Breast epithelium (tissue), 4 donors: ENCODE measurements around the gene ADAMTS17. TPM values are rescaled to one million over a fixed set of nuclear protein-coding genes. Genes with fewer than 3 reads are reported as not detected.

Source experiments
- DNase-seq, 2 donors: peaks; one replicate each; pipeline ENCODE4 v3.0.0-alpha.2; 2019; ENCODE audit warnings: low spot score in 2 of 2
- H3K27ac ChIP-seq, 2 donors: fragments of 200-600 bp; sonication (generic) in 1 of 2; one replicate each; pipeline ENCODE4 v1.5.1; 2016 to 2019; ENCODE audit warnings: mild to moderate bottlenecking in 1 of 2
- H3K27me3 ChIP-seq, 2 donors: fragments of 200-600 bp; sonication (generic) in 1 of 2; one replicate each; pipeline versions ENCODE4 v1.5.1 to v1.6.0; 2017 to 2019; ENCODE audit warnings: control low read depth in 1 of 2, mild to moderate bottlenecking in 1 of 2
- H3K36me3 ChIP-seq: fragments of 200-600 bp; one replicate; pipeline ENCODE4 v1.5.1; 2019
- H3K4me1 ChIP-seq, 2 donors: fragments of 200-600 bp; sonication (generic); one replicate each; pipeline ENCODE4 v1.5.1; 2016 to 2019; ENCODE audit warnings: control low read depth in 1 of 2
- H3K4me3 ChIP-seq, 3 donors: fragments of 200-600 bp; sonication (generic); 1 replicate in 2 of 3; 2 replicates in 1 of 3; pipeline ENCODE4 v1.5.1; 2016 to 2019; ENCODE audit warnings: mild to moderate bottlenecking in 3 of 3, moderate library complexity in 2 of 3
- H3K9me3 ChIP-seq, 2 donors: fragments of 200-600 bp; sonication (generic) in 1 of 2; one replicate each; pipeline ENCODE4 v1.5.1; 2016 to 2019; ENCODE audit warnings: control low read depth in 1 of 2
- POLR2A ChIP-seq: fragments of 450-650 bp; IDR thresholded peaks from one replicate; pipeline ENCODE4 v1.6.1; 2016; ENCODE audit warnings: antibody characterized with exemption, mild to moderate bottlenecking, moderate library complexity
- POLR2AphosphoS5 ChIP-seq, 3 donors: sonication (generic); formaldehyde crosslinking; IDR thresholded peaks; one replicate each; pipeline ENCODE4 v1.6.1; 2017; ENCODE audit warnings: antibody characterized with exemption in 3 of 3
- intact Hi-C: fragments of 100-400 bp; cut with DNase I; formaldehyde crosslinking; loops from one replicate; pipeline ENCODE4 v1.15.1; 2023; ENCODE audit warnings: low total_unique reads
- total RNA-seq, 3 donors: library from RNA; depleted of rRNA; stranded (reverse); fragments of >200 nt; gene quantifications; one replicate each; pipeline ENCODE4 v1.1.0, GENCODE V29; 2016
- TF ChIP-seq, protein P1 (sequence below), 3 donors: fragments of 450-650 bp; IDR thresholded peaks; one replicate each; pipeline ENCODE4 v1.5.1; 2016 to 2017; ENCODE audit warnings: antibody characterized with exemption in 3 of 3, mild to moderate bottlenecking in 3 of 3, moderate library complexity in 3 of 3

ADAMTS17 gene
- total RNA-seq, 3 donors from 2014 or later, result 5.1 to 8.0 (median 5.9) TPM

DNA sequence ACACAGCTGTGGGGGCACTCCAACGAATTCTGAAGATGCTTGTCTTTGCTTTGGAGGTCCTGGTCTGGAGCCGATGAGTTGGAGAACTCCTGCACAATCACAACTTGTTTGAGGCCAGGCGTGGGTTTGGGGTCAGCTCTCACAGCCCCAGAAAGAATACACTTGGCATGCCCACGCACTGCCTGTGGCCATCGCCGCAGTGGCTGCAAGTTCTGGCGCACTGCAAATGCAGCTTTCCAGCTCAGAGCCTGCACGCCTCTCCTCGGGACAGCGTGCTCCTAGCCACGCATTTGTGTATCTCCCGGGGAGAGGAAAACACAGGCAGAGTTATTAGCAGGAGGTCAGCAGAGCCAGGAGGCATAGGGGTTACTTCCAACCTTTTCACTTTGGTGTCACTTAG is 282.7 kb downstream of the ADAMTS17 start:
- H3K4me3 ChIP-seq, result no peak overlapping the region
- H3K36me3 ChIP-seq, result no peaks in the 10 kb centered on the region
- no peaks in the 10 kb centered on the region for H3K27me3 ChIP-seq
- TF ChIP-seq, protein P1, sequence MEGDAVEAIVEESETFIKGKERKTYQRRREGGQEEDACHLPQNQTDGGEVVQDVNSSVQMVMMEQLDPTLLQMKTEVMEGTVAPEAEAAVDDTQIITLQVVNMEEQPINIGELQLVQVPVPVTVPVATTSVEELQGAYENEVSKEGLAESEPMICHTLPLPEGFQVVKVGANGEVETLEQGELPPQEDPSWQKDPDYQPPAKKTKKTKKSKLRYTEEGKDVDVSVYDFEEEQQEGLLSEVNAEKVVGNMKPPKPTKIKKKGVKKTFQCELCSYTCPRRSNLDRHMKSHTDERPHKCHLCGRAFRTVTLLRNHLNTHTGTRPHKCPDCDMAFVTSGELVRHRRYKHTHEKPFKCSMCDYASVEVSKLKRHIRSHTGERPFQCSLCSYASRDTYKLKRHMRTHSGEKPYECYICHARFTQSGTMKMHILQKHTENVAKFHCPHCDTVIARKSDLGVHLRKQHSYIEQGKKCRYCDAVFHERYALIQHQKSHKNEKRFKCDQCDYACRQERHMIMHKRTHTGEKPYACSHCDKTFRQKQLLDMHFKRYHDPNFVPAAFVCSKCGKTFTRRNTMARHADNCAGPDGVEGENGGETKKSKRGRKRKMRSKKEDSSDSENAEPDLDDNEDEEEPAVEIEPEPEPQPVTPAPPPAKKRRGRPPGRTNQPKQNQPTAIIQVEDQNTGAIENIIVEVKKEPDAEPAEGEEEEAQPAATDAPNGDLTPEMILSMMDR (IDR thresholded peaks at IDR 0.05), result no peak
- TF ChIP-seq POLR2AphosphoS5 (IDR thresholded peaks at IDR 0.05), result no peak
- TF ChIP-seq POLR2A, result no peak
- H3K4me1 ChIP-seq, result peaks cover 0 to 3% of the 10 kb centered on the region in 2 donors
- no peak overlapping the region for H3K27ac ChIP-seq
- H3K9me3 ChIP-seq, result no peaks in the 10 kb centered on the region
- no peak for DNase-seq
- intact Hi-C loops, result loop anchor here (5.0 to 10.0 kb wide), 2 partner anchors 387 to 806 kb away; no protein-coding TSS in a partner anchor

DNA sequence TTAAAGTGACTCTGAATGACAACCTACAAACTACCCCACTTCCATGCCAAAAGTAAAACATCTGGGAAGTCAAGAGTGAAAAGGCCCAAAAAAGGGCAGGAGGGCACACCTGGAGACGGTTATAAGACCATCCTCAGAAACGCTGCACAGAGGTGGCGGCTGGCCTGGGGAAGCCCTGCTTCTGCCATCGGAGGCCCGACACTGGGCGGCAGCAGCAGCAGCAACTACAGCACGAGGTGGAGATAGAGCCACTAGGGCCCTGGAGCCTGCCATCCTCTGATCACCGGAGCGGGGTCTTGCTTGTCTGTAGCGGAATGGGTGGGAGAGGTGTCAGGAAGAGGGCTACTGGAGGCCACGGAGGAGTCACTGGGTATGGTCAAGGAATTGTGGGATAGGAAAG is 283.3 kb downstream of the ADAMTS17 start:
- no peaks in the 10 kb centered on the region for H3K36me3 ChIP-seq
- H3K4me3 ChIP-seq, result no peak overlapping the region
- intact Hi-C loops, result loop anchor here (5.0 to 10.0 kb wide), 2 partner anchors 386 to 806 kb away; no protein-coding TSS in a partner anchor
- DNase-seq, result no peak
- TF ChIP-seq POLR2AphosphoS5 (IDR thresholded peaks at IDR 0.05), result no peak
- no peaks in the 10 kb centered on the region for H3K9me3 ChIP-seq
- no peaks in the 10 kb centered on the region for H3K27me3 ChIP-seq
- H3K4me1 ChIP-seq, result peaks cover 0 to 3% of the 10 kb centered on the region in 2 donors
- no peak overlapping the region for H3K27ac ChIP-seq

GRCh38 chr15:100057281-100057680 is 284.5 kb downstream of the ADAMTS17 start:
- intact Hi-C loops, result loop anchor here (5.0 to 10.0 kb wide), 2 partner anchors 385 to 808 kb away; no protein-coding TSS in a partner anchor
- Histone ChIP-seq H3K4me1 (peaks cover 0 to 3% of the 10 kb centered on the region in 2 donors), H3K4me3 (no peak overlapping the region), H3K9me3 (no peaks in the 10 kb centered on the region), H3K27me3 (no peaks in the 10 kb centered on the region), H3K27ac (no peak overlapping the region), H3K36me3 (no peaks in the 10 kb centered on the region)
- no peak for DNase-seq
- TF ChIP-seq POLR2AphosphoS5 (IDR thresholded peaks at IDR 0.05) (no peak), POLR2A (no peak)
- TF ChIP-seq, protein P1 (IDR thresholded peaks at IDR 0.05), result no peak

- H3K4me3 ChIP-seq, result no peak overlapping the region
- TF ChIP-seq, protein P1 (IDR thresholded peaks at IDR 0.05), result no peak
- TF ChIP-seq POLR2AphosphoS5 (IDR thresholded peaks at IDR 0.05) (no peak), POLR2A (no peak)
- H3K27me3 ChIP-seq, result no peaks in the 10 kb centered on the region
- intact Hi-C loops, result loop anchor here (5.0 to 10.0 kb wide), 2 partner anchors 384 to 808 kb away; no protein-coding TSS in a partner anchor
- DNase-seq, result no peak
- no peaks in the 10 kb centered on the region for H3K36me3 ChIP-seq
- H3K4me1 ChIP-seq, result peaks cover 0 to 3% of the 10 kb centered on the region in 2 donors
- H3K9me3 ChIP-seq, result no peaks in the 10 kb centered on the region
- H3K27ac ChIP-seq, result no peak overlapping the region
Measured at GRCh38 chr15:100056411-100057072, 285.2 kb downstream of the ADAMTS17 start.

DNA sequence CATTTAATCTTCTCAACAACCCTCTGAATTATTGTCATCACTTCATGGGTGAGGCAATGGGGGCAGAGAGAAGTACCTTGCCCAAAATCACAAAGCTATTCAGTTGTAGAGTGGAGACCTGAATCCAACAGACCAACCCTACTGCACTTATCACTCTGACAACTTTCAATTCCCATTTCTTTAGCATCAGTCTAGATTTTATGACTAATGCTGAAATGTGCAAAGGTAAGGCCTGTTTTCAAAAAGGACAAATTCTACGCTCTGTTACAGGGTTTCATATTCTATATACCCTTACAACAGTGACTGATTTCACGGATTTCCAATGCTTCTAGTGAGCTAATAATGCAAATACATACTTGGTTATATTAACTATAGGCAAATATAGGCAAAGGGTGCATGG is 286.0 kb downstream of the ADAMTS17 start:
- H3K4me1 ChIP-seq, result peaks cover 0 to 3% of the 10 kb centered on the region in 2 donors

More for the DNA sequence above, 286.0 kb downstream of the ADAMTS17 start:
- Histone ChIP-seq H3K9me3 (no peaks in the 10 kb centered on the region), H3K27me3 (no peaks in the 10 kb centered on the region), H3K4me3 (no peak overlapping the region), H3K27ac (no peak overlapping the region), H3K36me3 (no peaks in the 10 kb centered on the region)
- intact Hi-C loops, result loop anchor here (5.0 to 10.0 kb wide), 2 partner anchors 384 to 809 kb away; no protein-coding TSS in a partner anchor
- DNase-seq, result no peak
- TF ChIP-seq POLR2AphosphoS5 (IDR thresholded peaks at IDR 0.05), result no peak
- TF ChIP-seq POLR2A, result no peak
- TF ChIP-seq, protein P1 (IDR thresholded peaks at IDR 0.05), result no peak
